Measurements from ENCODE around the gene INHBA. TPM values are rescaled to one million over a fixed set of nuclear protein-coding genes. Genes with fewer than 3 reads are reported as not detected.

INHBA gene
- total and polyA plus RNA-seq, 2 experiments from 2014 or later, result 5.5 to 8.8 TPM

GRCh38 chr7:41705109-41705901, 2.4 kb upstream of the INHBA start:
- H4K20me1 ChIP-seq (ENCODE audit: insufficient read depth), result no peaks in the 10 kb centered on the region
- H3K9me3 ChIP-seq (ENCODE audit: low read depth), result no peaks in the 10 kb centered on the region
- TF ChIP-seq EZH2phosphoT487 (IDR thresholded peaks at IDR 0.05; ENCODE audit: insufficient read depth, low read depth) (no peak), EZH2 (IDR thresholded peaks at IDR 0.05; ENCODE audit: insufficient read depth, poor library complexity, severe bottlenecking) (no peak)
- no peaks in the 10 kb centered on the region for H3K36me3 ChIP-seq (ENCODE audit: low read depth)
- peak; percentile 95 for DNase-seq
- H3K4me1 ChIP-seq (ENCODE audit: insufficient read depth), result peaks cover 31% of the 10 kb centered on the region
- H3K4me2 ChIP-seq (ENCODE audit: unreplicated experiment), result peak overlapping the region; percentile 96
- H3K9me2 ChIP-seq (ENCODE audit: insufficient read depth), result no peaks in the 10 kb centered on the region
- no peaks in the 10 kb centered on the region for H3K27me3 ChIP-seq (replicated peaks; ENCODE audit: insufficient read depth)
- peak overlapping the region; percentile 72 for H3K9ac ChIP-seq
- H3F3A ChIP-seq (ENCODE audit: insufficient read depth), result peaks cover 65% of the 10 kb centered on the region
- in situ Hi-C loops (cut with MboI), result loop anchor here (10.0 to 25.0 kb wide), 3 partner anchors 893 to 1468 kb away; no protein-coding TSS in a partner anchor
- WGBS, 2 experiments (ENCODE audit: low coverage in 1 of 2, low lambda C conversion rate in 2 of 2, missing lambda C conversion rate in 2 of 2), result 3 to 6% methylated on average over 36 to 42 of the region's 42 CpGs
- peak overlapping the region; percentile 74 for H3K4me3 ChIP-seq
- peaks cover 9% of the 10 kb centered on the region for H3K79me2 ChIP-seq (ENCODE audit: insufficient read depth)
- H2AFZ ChIP-seq, result peak overlapping the region; percentile 84
- peak overlapping the region; percentile 59 for H3K27ac ChIP-seq

GRCh38 chr7:41701068-41701941, 1.6 kb downstream of the INHBA start:
- Histone ChIP-seq H4K20me1 (ENCODE audit: insufficient read depth) (no peaks in the 10 kb centered on the region), H3K27ac (peak overlapping the region; percentile 16; the same call in 1 of the 2 replicates), H3K9me2 (ENCODE audit: insufficient read depth) (no peaks in the 10 kb centered on the region), H3K4me2 (ENCODE audit: unreplicated experiment) (peak overlapping the region; percentile 52), H3K36me3 (ENCODE audit: low read depth) (no peaks in the 10 kb centered on the region), H3K4me3 (peak overlapping the region; percentile 77), H3K79me2 (ENCODE audit: insufficient read depth) (peaks cover 45% of the 10 kb centered on the region), H3K9ac (peak overlapping the region; percentile 79), H3K27me3 (replicated peaks; ENCODE audit: insufficient read depth) (no peaks in the 10 kb centered on the region), H2AFZ (peak overlapping the region; percentile 60), H3K4me1 (ENCODE audit: insufficient read depth) (peaks cover 36% of the 10 kb centered on the region), H3F3A (ENCODE audit: insufficient read depth) (peaks cover 69% of the 10 kb centered on the region), H3K9me3 (ENCODE audit: low read depth) (no peaks in the 10 kb centered on the region)
- TF ChIP-seq EZH2phosphoT487 (IDR thresholded peaks at IDR 0.05; ENCODE audit: insufficient read depth, low read depth) (no peak), EZH2 (IDR thresholded peaks at IDR 0.05; ENCODE audit: insufficient read depth, poor library complexity, severe bottlenecking) (no peak)
- no peak for DNase-seq
- in situ Hi-C loops (cut with MboI), result loop anchor here (10.0 to 25.0 kb wide), 3 partner anchors 889 to 1464 kb away; no protein-coding TSS in a partner anchor
- 71 to 75% methylated on average over 13 of the region's 13 CpGs for WGBS, 2 experiments (ENCODE audit: low coverage in 1 of 2, low lambda C conversion rate in 2 of 2, missing lambda C conversion rate in 2 of 2)

GRCh38 chr7:41700044-41700471, 2.8 kb downstream of the INHBA start:
- Histone ChIP-seq H3K4me2 (ENCODE audit: unreplicated experiment) (peak overlapping the region; percentile 74), H3K4me3 (peak overlapping the region; percentile 77), H3K27ac (peak overlapping the region; percentile 44), H3K9ac (peak overlapping the region; percentile 79), H3K4me1 (ENCODE audit: insufficient read depth) (peaks cover 40% of the 10 kb centered on the region), H3K9me2 (ENCODE audit: insufficient read depth) (no peaks in the 10 kb centered on the region), H4K20me1 (ENCODE audit: insufficient read depth) (no peaks in the 10 kb centered on the region), H3K27me3 (replicated peaks; ENCODE audit: insufficient read depth) (no peaks in the 10 kb centered on the region), H3F3A (ENCODE audit: insufficient read depth) (peaks cover 65% of the 10 kb centered on the region), H3K9me3 (ENCODE audit: low read depth) (no peaks in the 10 kb centered on the region), H2AFZ (peak overlapping the region; percentile 60), H3K79me2 (ENCODE audit: insufficient read depth) (peaks cover 51% of the 10 kb centered on the region), H3K36me3 (ENCODE audit: low read depth) (no peaks in the 10 kb centered on the region)
- in situ Hi-C loops (cut with MboI), result loop anchor here (10.0 to 25.0 kb wide), 3 partner anchors 888 to 1463 kb away; no protein-coding TSS in a partner anchor
- 48 to 60% methylated on average over 18 of the region's 18 CpGs for WGBS, 2 experiments (ENCODE audit: low coverage in 1 of 2, low lambda C conversion rate in 2 of 2, missing lambda C conversion rate in 2 of 2)
- DNase-seq, result peak; percentile 32
- no peak for TF ChIP-seq EZH2 (IDR thresholded peaks at IDR 0.05; ENCODE audit: insufficient read depth, poor library complexity, severe bottlenecking)
- no peak for TF ChIP-seq EZH2phosphoT487 (IDR thresholded peaks at IDR 0.05; ENCODE audit: insufficient read depth, low read depth)

GRCh38 chr7:41699516-41699915, 3.4 kb downstream of the INHBA start:
- 46 to 57% methylated on average over 12 of the region's 12 CpGs for WGBS, 2 experiments (ENCODE audit: low coverage in 1 of 2, low lambda C conversion rate in 2 of 2, missing lambda C conversion rate in 2 of 2)
- Histone ChIP-seq H3K4me3 (peak overlapping the region; percentile 77), H3K4me2 (ENCODE audit: unreplicated experiment) (peak overlapping the region; percentile 81), H3K9ac (peak overlapping the region; percentile 79), H4K20me1 (ENCODE audit: insufficient read depth) (no peaks in the 10 kb centered on the region), H3K9me2 (ENCODE audit: insufficient read depth) (no peaks in the 10 kb centered on the region), H3K27me3 (replicated peaks; ENCODE audit: insufficient read depth) (no peaks in the 10 kb centered on the region), H3K79me2 (ENCODE audit: insufficient read depth) (peaks cover 57% of the 10 kb centered on the region), H3K4me1 (ENCODE audit: insufficient read depth) (peaks cover 44% of the 10 kb centered on the region), H3K36me3 (ENCODE audit: low read depth) (no peaks in the 10 kb centered on the region), H3F3A (ENCODE audit: insufficient read depth) (peaks cover 70% of the 10 kb centered on the region), H3K27ac (peak overlapping the region; percentile 44), H3K9me3 (ENCODE audit: low read depth) (no peaks in the 10 kb centered on the region), H2AFZ (peak overlapping the region; percentile 60)
- TF ChIP-seq EZH2 (IDR thresholded peaks at IDR 0.05; ENCODE audit: insufficient read depth, poor library complexity, severe bottlenecking) (no peak), EZH2phosphoT487 (IDR thresholded peaks at IDR 0.05; ENCODE audit: insufficient read depth, low read depth) (no peak)
- in situ Hi-C loops (cut with MboI), result no loop called here
- DNase-seq, result peak; percentile 53

All from GM23248 (cell line).